ENCODE results near the gene DELE1.
"Not testable (repeated sequence)": the region's sequence is repeated elsewhere in the genome, so short reads cannot be mapped to it uniquely, and the experiment has no call there.

DNA sequence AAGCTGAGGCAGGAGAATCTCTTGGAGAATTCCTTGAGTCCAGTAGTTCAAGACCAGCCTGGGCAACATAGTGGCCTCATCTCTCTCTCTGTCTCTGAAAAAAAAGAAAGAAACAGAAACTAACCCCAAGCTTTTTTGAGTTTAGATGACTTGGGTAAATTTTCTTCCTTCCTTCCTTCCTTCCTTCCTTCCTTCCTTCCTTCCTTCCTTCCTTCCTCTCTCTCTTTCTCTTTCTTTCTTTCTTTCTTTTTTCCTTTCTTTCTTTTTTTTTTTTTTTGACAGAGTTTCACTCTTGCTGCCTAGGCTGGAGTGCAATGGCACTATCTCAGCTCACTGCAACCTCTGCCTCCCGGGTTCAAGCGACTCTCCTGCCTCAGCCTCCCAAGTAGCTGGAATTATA, 33.2 kb upstream of the DELE1 start:
- not testable (repeated sequence) for TF ChIP-seq CTCF (conservative IDR thresholded peaks at IDR 0.05); ZFX (IDR thresholded peaks at IDR 0.05)
